Bronchial epithelial cell (primary cell): ENCODE results near the gene DENND4A. TPM values are rescaled to one million over a fixed set of nuclear protein-coding genes. Genes with fewer than 3 reads are reported as not detected.
"Not testable (repeated sequence)": the region's sequence is repeated elsewhere in the genome, so short reads cannot be mapped to it uniquely, and the experiment has no call there.

Experiments used
- DNase-seq: peaks from one replicate; pipeline ENCODE4 v3.0.0-alpha.2; 2010; ENCODE audit warnings: low read depth
- FAIRE-seq: peaks from 2 replicates; lab custom pipeline; 2011; peaks lifted over from hg19 to GRCh38; lab: Jason Lieb, UNC
- H3K27me3 ChIP-seq: 2 replicates; pipeline ENCODE4 v1.5.1; 2011; ENCODE audit warnings: low read length; ENCODE audit not compliant: control insufficient read depth, insufficient read depth
- H3K36me3 ChIP-seq: 2 replicates; pipeline ENCODE4 v1.5.1; 2011; ENCODE audit warnings: low read length; ENCODE audit not compliant: control insufficient read depth, insufficient read depth
- H3K4me3 ChIP-seq: 2 replicates; pipeline ENCODE4 v1.5.1; 2011; ENCODE audit warnings: mild to moderate bottlenecking, low read depth, low read length, control low read depth
- total RNA-seq: library from RNA; depleted of rRNA; stranded (reverse); fragments of >200 nt; gene quantifications from 2 replicates; pipeline ENCODE4 v1.2.1, GENCODE V29; 2014
- TF ChIP-seq, protein P1 (sequence below): IDR thresholded peaks from 2 replicates; pipeline ENCODE4 v1.5.1; 2011; ENCODE audit warnings: mild to moderate bottlenecking, moderate library complexity, low read length, control low read depth, inconsistent platforms; ENCODE audit not compliant: insufficient read depth, severe bottlenecking

DENND4A gene
- total RNA-seq, 1 donor from 2014 or later, result 11.1 TPM

GRCh38 chr15:65822316-65822715 is 30.2 kb upstream of the DENND4A start:
- Histone ChIP-seq H3K4me3 (no peak overlapping the region), H3K27me3 (no peaks in the 10 kb centered on the region), H3K36me3 (no peaks in the 10 kb centered on the region)
- TF ChIP-seq, protein P1, sequence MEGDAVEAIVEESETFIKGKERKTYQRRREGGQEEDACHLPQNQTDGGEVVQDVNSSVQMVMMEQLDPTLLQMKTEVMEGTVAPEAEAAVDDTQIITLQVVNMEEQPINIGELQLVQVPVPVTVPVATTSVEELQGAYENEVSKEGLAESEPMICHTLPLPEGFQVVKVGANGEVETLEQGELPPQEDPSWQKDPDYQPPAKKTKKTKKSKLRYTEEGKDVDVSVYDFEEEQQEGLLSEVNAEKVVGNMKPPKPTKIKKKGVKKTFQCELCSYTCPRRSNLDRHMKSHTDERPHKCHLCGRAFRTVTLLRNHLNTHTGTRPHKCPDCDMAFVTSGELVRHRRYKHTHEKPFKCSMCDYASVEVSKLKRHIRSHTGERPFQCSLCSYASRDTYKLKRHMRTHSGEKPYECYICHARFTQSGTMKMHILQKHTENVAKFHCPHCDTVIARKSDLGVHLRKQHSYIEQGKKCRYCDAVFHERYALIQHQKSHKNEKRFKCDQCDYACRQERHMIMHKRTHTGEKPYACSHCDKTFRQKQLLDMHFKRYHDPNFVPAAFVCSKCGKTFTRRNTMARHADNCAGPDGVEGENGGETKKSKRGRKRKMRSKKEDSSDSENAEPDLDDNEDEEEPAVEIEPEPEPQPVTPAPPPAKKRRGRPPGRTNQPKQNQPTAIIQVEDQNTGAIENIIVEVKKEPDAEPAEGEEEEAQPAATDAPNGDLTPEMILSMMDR, result no peak
- DNase-seq, result no peak
- no peak for FAIRE-seq

DNA sequence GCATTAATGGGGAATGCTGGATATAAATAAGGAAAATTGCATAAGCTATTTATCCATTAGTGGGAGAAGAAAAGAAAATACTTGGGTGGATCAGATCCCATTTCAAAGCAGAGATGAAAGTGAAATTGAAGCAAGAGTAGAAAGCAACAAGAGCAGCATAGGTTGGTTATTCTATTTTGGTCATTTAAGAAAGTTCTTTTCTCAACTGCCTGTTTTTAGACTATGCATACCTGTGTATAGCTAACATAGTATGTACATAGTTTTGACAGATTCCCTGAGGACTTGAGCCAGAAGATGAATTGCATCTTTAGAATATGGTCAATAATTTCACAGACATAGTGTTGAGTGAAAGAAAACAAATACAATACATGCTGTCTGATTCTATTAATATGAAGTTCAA is 29.0 kb upstream of the DENND4A start:
- Histone ChIP-seq H3K4me3 (no peak overlapping the region), H3K27me3 (no peaks in the 10 kb centered on the region), H3K36me3 (no peaks in the 10 kb centered on the region)
- DNase-seq (no peak), FAIRE-seq (no peak)
- TF ChIP-seq, protein P1, result no peak

DNA sequence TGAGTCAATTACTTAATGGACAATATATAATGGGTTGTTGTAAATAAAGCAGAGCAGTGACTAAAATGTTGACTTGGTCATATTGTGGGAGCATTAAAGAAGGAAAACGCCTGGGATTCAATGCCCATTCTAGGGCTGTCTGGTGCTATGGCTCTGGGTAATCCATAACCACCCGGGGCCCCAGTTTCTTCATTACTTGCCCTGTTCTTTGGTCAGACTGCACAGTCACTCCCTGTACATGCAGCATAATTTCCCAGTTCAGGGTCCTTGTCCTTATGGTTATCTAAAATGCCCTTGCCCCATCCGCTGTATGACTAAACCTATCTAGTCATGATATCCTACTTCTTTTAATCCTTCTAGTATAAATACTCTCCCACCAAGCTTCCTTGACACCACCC is 27.5 kb upstream of the DENND4A start:
- TF ChIP-seq, protein P1, result no peak
- DNase-seq (no peak), FAIRE-seq (no peak)
- Histone ChIP-seq H3K4me3 (no peak overlapping the region), H3K36me3 (no peaks in the 10 kb centered on the region), H3K27me3 (no peaks in the 10 kb centered on the region)

GRCh38 chr15:65818927-65819562 is 27.0 kb upstream of the DENND4A start:
- TF ChIP-seq, protein P1, result no peak

DNA sequence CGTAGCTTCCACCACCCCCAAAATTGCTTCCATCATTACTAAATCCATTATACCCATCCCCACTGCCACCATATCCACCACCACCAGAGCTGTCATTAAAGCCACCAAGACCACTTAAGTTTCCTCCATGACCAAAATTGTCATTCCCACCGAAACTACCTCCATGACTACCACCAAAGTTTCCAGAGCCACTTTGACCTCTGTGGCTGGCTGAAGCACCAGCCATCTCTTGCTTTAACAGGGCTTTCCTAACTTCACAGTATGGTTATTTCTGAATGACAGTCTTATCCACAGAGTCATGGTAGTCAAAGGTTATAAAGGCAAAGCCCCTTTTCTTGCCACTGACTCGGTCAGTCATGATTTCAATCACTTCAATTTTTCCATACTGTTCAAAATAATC is 24.3 kb upstream of the DENND4A start:
- Histone ChIP-seq H3K4me3 (no peak overlapping the region), H3K27me3 (no peaks in the 10 kb centered on the region), H3K36me3 (no peaks in the 10 kb centered on the region)
- DNase-seq (no peak), FAIRE-seq (no peak)
- TF ChIP-seq, protein P1, result no peak

More at GRCh38 chr15:65818927-65819562, 27.0 kb upstream of the DENND4A start:
- DNase-seq (no peak), FAIRE-seq (no peak)
- Histone ChIP-seq H3K36me3 (no peaks in the 10 kb centered on the region), H3K4me3 (no peak overlapping the region), H3K27me3 (no peaks in the 10 kb centered on the region)

GRCh38 chr15:65816008-65816407 is 23.9 kb upstream of the DENND4A start:
- DNase-seq, H3K4me3 ChIP-seq, H3K36me3 ChIP-seq, H3K27me3 ChIP-seq, FAIRE-seq: not testable (repeated sequence)

DNA sequence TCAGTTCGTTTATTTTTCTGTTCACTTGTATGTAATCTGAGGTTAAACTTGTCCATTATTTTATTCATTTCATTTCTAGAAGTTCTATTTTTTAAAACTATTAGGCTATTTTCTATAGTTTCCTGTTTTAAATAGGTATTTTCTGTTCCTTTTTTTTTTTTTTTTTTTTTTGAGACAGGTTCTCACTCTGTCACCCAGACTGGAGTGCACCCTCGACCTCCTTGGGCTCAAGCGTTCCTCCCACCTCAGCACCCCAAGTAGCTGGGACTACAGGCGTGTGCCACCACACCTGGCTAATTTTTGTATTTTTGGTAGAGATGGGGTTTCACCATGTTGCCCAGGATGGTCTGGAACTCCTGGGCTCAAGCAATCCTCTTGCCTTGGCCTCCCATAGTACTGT is 22.2 kb upstream of the DENND4A start:
- H3K27me3 ChIP-seq, DNase-seq, FAIRE-seq: not testable (repeated sequence)

More for the DNA sequence above, 22.2 kb upstream of the DENND4A start:
- not testable (repeated sequence) for H3K4me3 ChIP-seq, H3K36me3 ChIP-seq
